Measurements from ENCODE around the gene PPM1K.

- no peak for TF ChIP-seq MEF2A (IDR thresholded peaks at IDR 0.05; ENCODE audit: control insufficient read depth, low read depth, low read length)
- TF ChIP-seq MAX (CRISPR knock-in tag; IDR thresholded peaks at IDR 0.05), result no peak
- no peak for TF ChIP-seq THRB (CRISPR knock-in tag; conservative IDR thresholded peaks at IDR 0.05)
These were observed 68.0 kb downstream of the PPM1K start for GRCh38 chr4:88216395-88216794.
